ENCODE measurements around the gene PRDM11.

The PRDM11 gene

DNA sequence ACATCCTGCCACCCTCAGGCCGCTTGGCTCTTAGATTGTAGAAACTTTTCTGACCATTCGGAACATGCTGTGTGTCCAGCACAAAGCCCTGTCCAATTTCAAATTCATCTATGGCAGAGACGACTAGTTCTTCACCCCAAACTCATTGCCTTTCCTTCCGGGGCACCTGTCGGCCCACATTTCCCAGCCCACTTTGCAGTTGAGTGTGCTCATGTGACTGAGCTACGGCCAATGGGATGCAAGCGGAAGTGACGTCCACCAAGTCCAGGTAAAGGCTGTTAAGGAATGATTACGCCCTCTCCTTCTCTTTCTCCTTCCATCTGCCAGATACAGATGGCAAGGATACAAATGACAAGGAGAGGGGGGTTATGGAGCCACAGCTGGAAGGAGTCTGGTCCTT is 107.2 kb downstream of the PRDM11 start:
- no peak overlapping the region for H3K4me3 ChIP-seq (ENCODE audit: low read depth, low read length)
- TF ChIP-seq, protein P1, sequence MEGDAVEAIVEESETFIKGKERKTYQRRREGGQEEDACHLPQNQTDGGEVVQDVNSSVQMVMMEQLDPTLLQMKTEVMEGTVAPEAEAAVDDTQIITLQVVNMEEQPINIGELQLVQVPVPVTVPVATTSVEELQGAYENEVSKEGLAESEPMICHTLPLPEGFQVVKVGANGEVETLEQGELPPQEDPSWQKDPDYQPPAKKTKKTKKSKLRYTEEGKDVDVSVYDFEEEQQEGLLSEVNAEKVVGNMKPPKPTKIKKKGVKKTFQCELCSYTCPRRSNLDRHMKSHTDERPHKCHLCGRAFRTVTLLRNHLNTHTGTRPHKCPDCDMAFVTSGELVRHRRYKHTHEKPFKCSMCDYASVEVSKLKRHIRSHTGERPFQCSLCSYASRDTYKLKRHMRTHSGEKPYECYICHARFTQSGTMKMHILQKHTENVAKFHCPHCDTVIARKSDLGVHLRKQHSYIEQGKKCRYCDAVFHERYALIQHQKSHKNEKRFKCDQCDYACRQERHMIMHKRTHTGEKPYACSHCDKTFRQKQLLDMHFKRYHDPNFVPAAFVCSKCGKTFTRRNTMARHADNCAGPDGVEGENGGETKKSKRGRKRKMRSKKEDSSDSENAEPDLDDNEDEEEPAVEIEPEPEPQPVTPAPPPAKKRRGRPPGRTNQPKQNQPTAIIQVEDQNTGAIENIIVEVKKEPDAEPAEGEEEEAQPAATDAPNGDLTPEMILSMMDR (IDR thresholded peaks at IDR 0.05; ENCODE audit: low read depth, low read length), result no peak
- no peaks in the 10 kb centered on the region for H3K9me3 ChIP-seq

DNA sequence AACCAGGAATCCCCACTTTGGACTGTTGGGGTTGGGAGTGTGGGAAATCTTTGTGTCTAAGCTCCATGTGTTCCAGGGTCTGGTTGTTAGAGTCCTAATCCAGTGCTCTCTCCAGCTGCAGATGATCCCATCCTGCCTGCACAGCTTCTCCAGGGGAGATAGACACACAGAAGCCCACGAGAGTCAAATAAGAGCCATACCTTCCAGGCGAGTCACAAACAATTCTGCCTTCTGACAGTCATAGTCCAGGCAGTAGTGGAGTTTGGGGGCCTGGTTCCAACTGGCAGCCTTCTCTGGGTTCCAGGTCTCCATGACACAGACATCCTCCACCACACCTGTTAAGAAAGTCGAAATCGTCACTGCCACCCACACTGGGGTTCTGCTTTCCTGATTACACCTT is 107.6 kb downstream of the PRDM11 start:
- H3K36me3 ChIP-seq, result no peaks in the 10 kb centered on the region
- H3K4me1 ChIP-seq, result no peaks in the 10 kb centered on the region
- H3K9me3 ChIP-seq, result no peaks in the 10 kb centered on the region
- TF ChIP-seq, protein P1 (IDR thresholded peaks at IDR 0.05; ENCODE audit: low read depth, low read length), result no peak
- no peaks in the 10 kb centered on the region for H3K27me3 ChIP-seq
- no peak for DNase-seq
- H3K4me3 ChIP-seq (ENCODE audit: low read depth, low read length), result no peak overlapping the region

More for the DNA sequence above, 107.2 kb downstream of the PRDM11 start:
- Histone ChIP-seq H3K4me1 (no peaks in the 10 kb centered on the region), H3K27me3 (no peaks in the 10 kb centered on the region), H3K36me3 (no peaks in the 10 kb centered on the region)
- no peak for DNase-seq

DNA sequence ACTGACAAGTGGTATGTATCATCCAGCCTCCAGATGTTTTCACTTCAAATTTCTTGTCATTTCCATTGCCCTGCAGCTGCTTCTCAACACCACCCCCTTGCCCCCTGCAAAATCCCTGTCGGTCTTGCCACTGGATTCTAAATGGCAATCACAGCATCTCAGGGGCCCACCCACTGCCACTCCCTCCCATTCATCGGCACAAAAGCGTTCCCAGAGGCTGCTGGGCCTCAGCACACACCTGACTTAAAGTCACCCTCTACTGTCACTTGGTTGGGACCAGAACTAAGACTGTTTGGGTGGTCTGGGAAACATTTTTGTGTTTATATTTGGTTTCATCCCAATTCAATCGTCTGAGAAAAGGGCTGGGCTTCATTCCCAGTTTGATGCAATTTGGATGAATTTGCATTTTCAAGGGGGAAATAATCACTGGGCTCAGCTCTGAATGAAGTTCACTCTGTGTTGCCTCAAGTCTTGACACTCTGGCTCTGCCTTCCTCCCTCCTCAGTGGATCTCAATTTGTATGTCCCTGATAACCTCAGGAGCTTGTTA is 112.6 kb downstream of the PRDM11 start:
- H3K9me3 ChIP-seq, result no peaks in the 10 kb centered on the region
- TF ChIP-seq, protein P1 (IDR thresholded peaks at IDR 0.05; ENCODE audit: low read depth, low read length), result no peak
- H3K36me3 ChIP-seq, result no peaks in the 10 kb centered on the region
- H3K4me1 ChIP-seq, result no peaks in the 10 kb centered on the region
- no peak overlapping the region for H3K4me3 ChIP-seq (ENCODE audit: low read depth, low read length)
- DNase-seq, result no peak
- no peaks in the 10 kb centered on the region for H3K27me3 ChIP-seq

DNA sequence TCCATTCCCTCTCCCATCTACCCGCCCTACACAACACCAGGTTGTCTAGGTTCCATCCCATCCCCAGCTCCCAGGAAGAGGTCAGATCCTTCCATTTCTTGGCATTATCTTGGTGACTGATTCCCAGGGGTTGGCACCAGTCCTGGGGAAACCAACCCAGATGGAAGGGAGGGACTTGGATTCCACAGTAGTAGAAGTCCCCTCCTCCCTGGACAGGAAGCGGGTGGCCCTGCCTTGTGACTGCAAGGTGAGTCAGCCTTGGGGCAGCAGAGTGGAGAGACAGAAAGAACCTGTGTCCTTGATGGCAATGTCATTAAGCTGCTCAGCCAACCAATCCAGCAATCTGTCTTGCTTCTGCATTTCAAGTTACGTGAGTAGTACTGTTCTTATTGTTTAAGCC is 113.2 kb downstream of the PRDM11 start:
- no peaks in the 10 kb centered on the region for H3K36me3 ChIP-seq
- H3K27me3 ChIP-seq, result no peaks in the 10 kb centered on the region
- TF ChIP-seq, protein P1 (IDR thresholded peaks at IDR 0.05; ENCODE audit: low read depth, low read length), result no peak
- no peak for DNase-seq
- no peak overlapping the region for H3K4me3 ChIP-seq (ENCODE audit: low read depth, low read length)
- no peaks in the 10 kb centered on the region for H3K4me1 ChIP-seq
- no peaks in the 10 kb centered on the region for H3K9me3 ChIP-seq

DNA sequence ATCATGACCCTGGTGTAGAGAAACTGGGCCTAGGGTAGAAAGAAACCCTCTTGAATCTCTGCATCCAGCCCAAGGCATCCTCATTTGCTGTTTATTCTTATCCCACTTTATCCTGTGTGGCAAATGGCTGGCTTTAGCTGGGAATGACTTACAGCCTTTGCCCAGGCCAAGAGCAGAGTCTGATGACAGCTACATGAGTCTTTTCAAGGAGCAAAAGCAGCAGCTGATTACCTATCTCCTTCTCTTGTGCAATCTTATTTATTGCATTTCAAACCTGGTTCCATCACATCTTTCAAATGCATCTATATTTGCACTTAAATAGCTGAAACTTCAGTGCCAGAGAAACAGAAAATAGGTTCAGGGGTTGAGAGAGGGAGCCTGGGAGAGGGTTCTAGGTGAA is 113.6 kb downstream of the PRDM11 start:
- Histone ChIP-seq H3K9me3 (no peaks in the 10 kb centered on the region), H3K36me3 (no peaks in the 10 kb centered on the region), H3K4me1 (no peaks in the 10 kb centered on the region), H3K27me3 (no peaks in the 10 kb centered on the region), H3K4me3 (ENCODE audit: low read depth, low read length) (no peak overlapping the region)
- DNase-seq, result no peak
- TF ChIP-seq, protein P1 (IDR thresholded peaks at IDR 0.05; ENCODE audit: low read depth, low read length), result no peak

DNA sequence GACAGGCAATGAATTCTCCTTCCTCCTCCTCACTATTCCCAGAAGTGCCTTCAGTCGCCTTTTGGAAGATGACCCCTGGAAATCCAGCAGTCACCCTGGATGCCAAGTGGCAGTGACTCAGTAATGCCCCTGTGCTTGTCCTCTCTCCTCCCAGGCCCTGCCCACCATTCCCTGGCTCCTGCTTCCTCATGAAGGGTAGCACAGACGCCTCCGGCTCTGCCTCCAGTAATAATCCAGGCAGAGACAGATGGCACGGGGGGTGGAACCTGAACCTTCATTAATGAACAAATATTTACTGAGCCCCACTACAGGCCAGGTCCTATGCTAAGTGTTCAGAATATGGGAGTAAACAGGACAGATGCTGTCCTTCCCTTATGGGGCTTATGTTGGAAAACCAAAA is 116.5 kb downstream of the PRDM11 start:
- Histone ChIP-seq H3K9me3 (no peaks in the 10 kb centered on the region), H3K4me1 (no peaks in the 10 kb centered on the region), H3K4me3 (ENCODE audit: low read depth, low read length) (no peak overlapping the region), H3K36me3 (no peaks in the 10 kb centered on the region), H3K27me3 (no peaks in the 10 kb centered on the region)
- TF ChIP-seq, protein P1 (IDR thresholded peaks at IDR 0.05; ENCODE audit: low read depth, low read length), result no peak
- DNase-seq, result no peak

All from BE2C (cell line).